Measurements from ENCODE around the gene IL1RL1.

IL1RL1 gene

GRCh38 chr2:102310964-102311640, at the start of gene IL1RL1:
Gene IL1RL1, plus strand, starts transcription at chr2:102311563. Its CDS starts 26,702 bp downstream, at chr2:102338265.
- DNase-seq (ENCODE audit: low read depth): no peak

GRCh38 chr2:102262216-102263129, 48.9 kb upstream of the IL1RL1 start:
- DNase-seq (ENCODE audit: low read depth): no peak

GRCh38 chr2:102264952-102265351, 46.4 kb upstream of the IL1RL1 start:
- no peak for DNase-seq (ENCODE audit: low read depth)

- no peak for DNase-seq (ENCODE audit: low read depth)
Measured at GRCh38 chr2:102266204-102266603, 45.2 kb upstream of the IL1RL1 start.

GRCh38 chr2:102267774-102268173, 43.6 kb upstream of the IL1RL1 start:
- no peak for DNase-seq (ENCODE audit: low read depth)

GRCh38 chr2:102268510-102269199, 42.7 kb upstream of the IL1RL1 start:
- DNase-seq (ENCODE audit: low read depth): no peak

GRCh38 chr2:102269200-102269524, 42.2 kb upstream of the IL1RL1 start:
- DNase-seq (ENCODE audit: low read depth): no peak

GRCh38 chr2:102271844-102272243, 39.5 kb upstream of the IL1RL1 start:
- no peak for DNase-seq (ENCODE audit: low read depth)

- no peak for DNase-seq (ENCODE audit: low read depth)
Measured at GRCh38 chr2:102273619-102274211, 37.6 kb upstream of the IL1RL1 start.

GRCh38 chr2:102276549-102277201, 34.7 kb upstream of the IL1RL1 start:
- DNase-seq (ENCODE audit: low read depth): no peak

- no peak for DNase-seq (ENCODE audit: low read depth)
Measured at GRCh38 chr2:102277202-102277700, 34.1 kb upstream of the IL1RL1 start.

GRCh38 chr2:102278720-102279390, 32.5 kb upstream of the IL1RL1 start:
- no peak for DNase-seq (ENCODE audit: low read depth)

- no peak for DNase-seq (ENCODE audit: low read depth)
Measured at GRCh38 chr2:102279391-102279735, 32.0 kb upstream of the IL1RL1 start.

GRCh38 chr2:102282678-102283091, 28.7 kb upstream of the IL1RL1 start:
- DNase-seq (ENCODE audit: low read depth): no peak

GRCh38 chr2:102283996-102284395, 27.4 kb upstream of the IL1RL1 start:
- no peak for DNase-seq (ENCODE audit: low read depth)

GRCh38 chr2:102284611-102285010, 26.8 kb upstream of the IL1RL1 start:
- DNase-seq (ENCODE audit: low read depth): no peak

GRCh38 chr2:102285368-102285767, 26.0 kb upstream of the IL1RL1 start:
- no peak for DNase-seq (ENCODE audit: low read depth)

GRCh38 chr2:102286041-102286440, 25.3 kb upstream of the IL1RL1 start:
- no peak for DNase-seq (ENCODE audit: low read depth)

- DNase-seq (ENCODE audit: low read depth): no peak
Measured at GRCh38 chr2:102289129-102289528, 22.2 kb upstream of the IL1RL1 start.

- DNase-seq (ENCODE audit: low read depth): no peak
Measured at GRCh38 chr2:102290594-102290993, 20.8 kb upstream of the IL1RL1 start.

All from HS-5 (cell line).